HG03460 (cell line): ENCODE results near the gene KLF13.

ENCODE experiments used
- ATAC-seq: cut with Tn5 transposase; IDR thresholded peaks from one replicate; pipeline ENCODE4 v1.9.1; 2021; ENCODE audit not compliant: unreplicated experiment

Gene KLF13

DNA sequence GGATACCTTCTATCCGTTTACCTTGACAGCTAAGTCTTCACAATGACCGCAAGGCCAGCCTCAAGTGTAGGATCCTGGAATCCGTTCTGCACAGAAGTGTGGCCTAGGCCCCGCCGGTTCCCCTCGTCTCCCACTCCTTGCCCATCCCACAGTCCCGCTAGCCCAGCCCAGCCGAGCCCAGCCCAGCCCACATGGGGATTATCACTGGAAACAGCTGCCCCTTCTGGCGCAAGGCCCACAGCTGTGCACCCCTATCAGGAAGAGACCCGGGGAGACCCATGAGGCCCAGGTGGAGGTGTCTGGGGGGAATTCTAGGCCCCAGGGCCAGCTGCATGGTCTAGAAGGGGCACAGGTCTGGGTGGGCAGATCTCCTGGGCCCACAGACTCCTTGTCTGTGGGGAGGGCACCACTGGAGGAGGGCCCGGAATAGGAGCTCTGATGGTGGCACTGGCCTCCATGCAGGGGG lies 27.9 kb upstream of the KLF13 start:
- no peak for ATAC-seq

- ATAC-seq: no peak
These were observed 26.4 kb upstream of the KLF13 start for GRCh38 chr15:31300208-31300661.

DNA sequence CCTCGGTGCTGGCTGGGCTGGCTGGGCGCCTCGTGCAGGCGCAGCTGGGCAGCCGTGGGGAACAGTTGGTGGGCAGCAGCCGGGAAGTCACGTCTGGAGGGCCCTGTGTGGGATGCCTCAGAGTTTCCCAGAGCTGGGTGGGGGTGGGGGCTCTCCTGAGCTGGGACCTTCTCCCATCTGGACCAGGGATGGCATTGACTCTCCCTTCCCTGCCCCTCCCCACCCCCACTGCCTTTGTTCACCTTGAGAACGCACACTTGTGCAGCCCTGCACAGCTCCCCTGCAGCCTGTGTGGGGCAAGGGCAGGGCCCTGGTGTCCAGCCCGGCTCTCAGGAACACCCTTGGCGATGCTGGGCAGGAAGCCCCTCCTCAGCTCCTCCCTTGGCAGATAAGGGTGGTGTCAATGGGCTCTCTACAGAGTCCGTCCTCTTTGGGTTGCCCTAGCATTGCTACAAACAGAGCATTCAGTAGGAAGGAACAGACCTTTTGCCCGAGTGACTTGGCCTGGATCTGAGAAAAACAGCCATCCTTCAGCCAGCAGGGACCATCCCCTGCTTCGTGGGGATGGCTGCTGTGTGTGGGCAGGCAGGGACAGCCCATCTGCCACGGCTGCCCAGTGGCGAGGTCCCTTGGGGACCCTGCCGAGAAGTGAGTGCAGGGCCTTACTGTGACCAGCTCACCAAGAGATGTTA lies 25.5 kb upstream of the KLF13 start:
- no peak for ATAC-seq

GRCh38 chr15:31301673-31301990 lies 25.0 kb upstream of the KLF13 start:
- ATAC-seq: no peak

DNA sequence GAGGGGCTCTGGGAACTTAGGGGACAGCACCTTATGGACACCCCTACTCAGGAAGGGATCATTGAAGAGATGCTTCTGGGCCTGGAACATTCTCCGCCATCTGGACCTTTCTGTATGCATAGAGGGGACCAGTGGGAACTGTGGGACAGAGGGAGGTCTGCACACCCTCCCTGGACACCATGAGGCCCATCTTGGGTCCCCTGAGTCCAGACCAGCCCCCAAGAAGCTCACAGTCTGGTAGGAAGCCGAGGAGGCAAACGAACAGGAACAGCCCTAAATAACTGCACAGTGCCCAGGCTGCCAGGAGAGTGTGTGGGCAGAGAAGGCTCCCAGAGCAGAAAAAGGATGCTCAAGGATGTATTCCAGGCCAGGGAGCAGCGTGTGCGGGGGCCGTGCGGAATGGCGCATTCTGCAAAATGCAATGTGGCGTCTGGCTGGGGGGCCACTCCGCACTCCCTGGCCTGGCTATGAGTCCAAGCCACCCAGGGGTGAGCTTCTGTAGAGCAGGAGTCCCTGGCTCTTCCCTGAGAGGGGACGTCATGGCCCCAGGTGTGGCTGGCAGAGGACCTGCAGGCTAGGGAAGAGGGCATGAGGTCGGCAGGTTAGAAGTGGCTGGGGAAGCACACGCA lies 24.5 kb upstream of the KLF13 start:
- no peak for ATAC-seq

DNA sequence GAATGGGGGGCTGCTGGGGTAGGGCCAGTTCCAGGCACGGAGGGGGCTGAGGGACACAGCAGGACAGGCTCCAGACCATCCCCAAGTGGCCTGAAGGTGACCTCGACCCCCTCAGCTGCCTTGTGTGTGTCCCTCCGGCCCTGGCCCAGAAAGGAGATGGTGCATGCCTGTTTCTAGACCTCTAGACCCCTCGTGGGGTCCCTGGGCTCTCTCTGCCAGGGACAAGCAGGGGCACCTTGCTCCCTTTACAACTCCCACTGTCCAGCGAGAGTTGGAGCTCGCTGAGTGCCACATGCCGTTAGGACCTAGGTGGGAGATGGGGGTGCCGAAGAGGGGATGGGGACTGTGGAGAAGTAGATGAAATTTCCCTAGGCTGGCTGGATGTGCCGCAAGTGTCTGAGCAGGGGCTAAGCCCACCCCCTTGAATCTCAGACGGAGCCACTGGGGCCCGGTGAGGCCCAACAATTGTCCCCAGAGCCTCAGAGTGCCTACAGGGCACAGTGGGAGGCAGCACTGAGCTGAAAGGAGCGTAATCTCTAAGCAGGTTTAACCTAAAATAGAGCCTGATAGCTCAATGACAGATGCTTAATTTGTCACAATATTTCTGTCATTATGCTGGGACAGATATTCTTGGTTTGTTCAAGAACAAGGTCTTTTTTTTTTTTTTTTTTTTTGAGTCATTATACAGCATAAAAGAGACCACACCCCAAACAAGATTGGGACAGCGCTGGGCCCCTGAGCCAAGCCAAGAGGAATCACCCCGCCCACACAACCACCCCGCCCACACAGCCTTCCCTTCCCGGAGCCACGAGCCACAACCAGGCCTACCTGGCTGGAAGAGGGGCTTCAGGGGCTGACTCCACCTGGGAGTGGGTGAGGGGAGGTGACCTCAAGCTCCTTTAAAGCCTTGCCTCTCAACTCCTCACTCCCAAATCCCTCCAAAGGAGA lies 23.6 kb upstream of the KLF13 start:
- ATAC-seq: no peak

- ATAC-seq: no peak
These were observed 22.6 kb upstream of the KLF13 start for GRCh38 chr15:31303726-31304648.

GRCh38 chr15:31304751-31305365 lies 21.8 kb upstream of the KLF13 start:
- ATAC-seq: no peak

GRCh38 chr15:31305375-31305774 lies 21.3 kb upstream of the KLF13 start:
- no peak for ATAC-seq

- ATAC-seq: no peak
These were observed 20.7 kb upstream of the KLF13 start for GRCh38 chr15:31305796-31306425.

DNA sequence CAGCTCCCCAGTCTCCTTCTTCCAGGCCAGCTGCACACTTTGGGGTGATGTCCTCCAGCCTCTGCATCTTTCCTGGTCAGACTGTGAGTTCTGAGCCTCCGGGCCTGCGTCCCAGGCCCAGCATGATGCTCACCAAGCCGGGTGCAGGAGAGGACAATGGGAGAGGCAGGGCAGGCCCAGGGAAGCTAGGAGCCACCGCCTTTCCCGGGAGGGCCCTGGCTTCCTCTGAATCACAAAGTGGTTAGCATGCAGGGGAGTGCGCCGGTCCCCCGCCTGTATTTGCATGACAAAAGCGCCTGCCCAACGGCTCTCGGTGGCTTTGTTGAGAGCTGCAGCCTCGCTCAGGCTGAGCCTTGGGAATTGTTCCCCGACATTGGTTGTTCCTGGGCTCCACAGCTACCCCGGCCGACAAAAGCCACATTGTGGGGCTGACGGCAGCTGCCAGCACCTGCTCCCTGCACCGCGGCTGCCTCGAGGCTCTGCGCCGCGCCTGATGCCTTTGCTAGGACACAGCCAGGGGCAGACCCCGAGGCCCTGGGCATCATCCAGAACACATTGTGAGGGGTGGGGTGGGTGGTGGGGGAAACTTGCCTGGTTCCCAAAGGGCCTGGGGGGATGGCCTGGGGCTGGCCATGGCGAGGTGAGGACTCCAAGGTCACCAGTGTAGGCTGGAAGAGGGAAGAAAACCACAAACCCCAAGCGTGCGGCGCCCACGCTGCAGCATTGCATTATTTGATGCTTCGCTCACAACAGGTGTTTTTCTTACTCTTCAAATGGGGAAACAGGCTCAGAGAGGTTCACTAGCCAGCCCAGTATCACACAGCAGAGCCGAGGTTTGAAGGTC lies 20.0 kb upstream of the KLF13 start:
- no peak for ATAC-seq

- ATAC-seq: no peak
These were observed 19.1 kb upstream of the KLF13 start for GRCh38 chr15:31307270-31308184.

- ATAC-seq: peak; percentile 54
These were observed 18.4 kb upstream of the KLF13 start for GRCh38 chr15:31308185-31308639.

GRCh38 chr15:31309893-31310606 lies 16.6 kb upstream of the KLF13 start:
- no peak for ATAC-seq

- ATAC-seq: no peak
These were observed 14.7 kb upstream of the KLF13 start for GRCh38 chr15:31311735-31312619.

GRCh38 chr15:31313223-31313622 lies 13.4 kb upstream of the KLF13 start:
- ATAC-seq: no peak
